ENCODE measurements around the gene MDH2. TPM values are rescaled to one million over a fixed set of nuclear protein-coding genes. Genes with fewer than 3 reads are reported as not detected.

The MDH2 gene
- total and polyA plus RNA-seq, 2 of the 8 experiments (the other 6 are each of a cell fraction or from before 2014, with no cell fraction given) = 203 to 254 TPM

- peaks cover 0 to 10% of the 10 kb centered on the region in 2 experiments for H4K20me1 ChIP-seq (replicated peaks in 1 of 2; ENCODE audit: control insufficient read depth in 1 of 2, insufficient read depth in 2 of 2, low read length in 2 of 2)
- H2BK120ac ChIP-seq (replicated peaks; ENCODE audit: low read depth, low read length) = no peak overlapping the region
- no peak overlapping the region for H3K4me3 ChIP-seq (ENCODE audit: extremely low read depth in 1 of 4, insufficient read depth in 2 of 4, low read depth in 3 of 4, low read length in 4 of 4)
- no peak overlapping the region for H2AFZ ChIP-seq (ENCODE audit: low read length)
- H3K9me3 ChIP-seq (ENCODE audit: insufficient read depth in 2 of 2, low read depth in 1 of 2, low read length in 1 of 2) = no peaks in the 10 kb centered on the region
- POLR2A ChIA-PET (ENCODE audit: partially characterized antibody) = interaction anchor here (0.6 to 15.6 kb wide), 4 partner anchors 6 to 178 kb away, joined by 3 to 127 read pairs (median 12); partner anchors contain the start of genes MDH2 and STYXL1
- H3K23me2 ChIP-seq (ENCODE audit: low read depth, low read length) = no peaks in the 10 kb centered on the region
- H2BK20ac ChIP-seq (ENCODE audit: low read length) = no peak overlapping the region
- H2BK15ac ChIP-seq (ENCODE audit: low read length) = no peak overlapping the region
- H3K9ac ChIP-seq (replicated peaks in 1 of 4; ENCODE audit: extremely low read depth in 1 of 4, low read depth in 3 of 4, low read length in 3 of 4) = no peak overlapping the region
- CTCF ChIA-PET (ENCODE audit: partially characterized antibody) = interaction anchor here (0.6 to 1.9 kb wide), 3 partner anchors 11 to 196 kb away, joined by 3 to 7 read pairs (median 3); no protein-coding TSS in a partner anchor
- no peaks in the 10 kb centered on the region for H3K4me1 ChIP-seq (replicated peaks in 1 of 4; ENCODE audit: control insufficient read depth in 3 of 4, insufficient read depth in 4 of 4, low read length in 3 of 4)
- no peak overlapping the region for H4K91ac ChIP-seq (replicated peaks; ENCODE audit: insufficient read length, low read length)
- peaks cover 50 to 89% (median 86%) of the 10 kb centered on the region in 4 experiments for H3K36me3 ChIP-seq (ENCODE audit: control insufficient read depth in 2 of 4, insufficient read depth in 4 of 4, low read length in 3 of 4)
- H3K23ac ChIP-seq (ENCODE audit: insufficient read length) = no peak overlapping the region
- no peak for DNase-seq (ENCODE audit: low read depth in 1 of 2, low spot score in 2 of 2)
- WGBS, 2 experiments (ENCODE audit: extremely low coverage in 1 of 2, insufficient coverage in 1 of 2, insufficient read length in 1 of 2, insufficient replicate concordance in 2 of 2, low coverage in 1 of 2, low lambda C conversion rate in 2 of 2, missing lambda C conversion rate in 1 of 2) = 93% methylated on average over 15 of the region's 15 CpGs; no CpG with 5 or more reads in 1 of the 2 experiments
- no peaks in the 10 kb centered on the region for H3K27me3 ChIP-seq (replicated peaks in 1 of 4; ENCODE audit: control insufficient read depth in 3 of 4, extremely low read depth in 1 of 4, insufficient read depth in 3 of 4, low read length in 3 of 4)
- H3K4me2 ChIP-seq (ENCODE audit: insufficient read depth in 1 of 2, low read depth in 2 of 2, low read length in 2 of 2) = no peak overlapping the region
- H2BK5ac ChIP-seq (ENCODE audit: low read depth, low read length) = no peak overlapping the region
- H3K4ac ChIP-seq (replicated peaks; ENCODE audit: insufficient read length, low read depth, low read length) = no peak overlapping the region
- no peak overlapping the region for H3K27ac ChIP-seq (ENCODE audit: low read depth, low read length)
- no peaks in the 10 kb centered on the region for H3K79me2 ChIP-seq (ENCODE audit: control insufficient read depth in 1 of 2, insufficient read depth in 2 of 2, low read length in 2 of 2)
- H3K56ac ChIP-seq (replicated peaks; ENCODE audit: insufficient read length, low read depth, low read length) = no peak overlapping the region
- no peak overlapping the region for H4K5ac ChIP-seq (ENCODE audit: insufficient read length, low read depth, low read length)
- no peak overlapping the region for H3K18ac ChIP-seq (ENCODE audit: extremely low read depth, low read length)
- no peak overlapping the region for H2BK12ac ChIP-seq (ENCODE audit: low read depth, low read length)
- H4K8ac ChIP-seq (ENCODE audit: extremely low read depth, insufficient read depth, low read length) = no peak overlapping the region
- H2AK5ac ChIP-seq (ENCODE audit: low read depth, low read length) = no peak overlapping the region
- no peak overlapping the region for H3K14ac ChIP-seq (ENCODE audit: insufficient read length)
- no peaks in the 10 kb centered on the region for H3K79me1 ChIP-seq (ENCODE audit: low read depth, low read length)
- FAIRE-seq = no peak
- no peak for TF ChIP-seq CHD2 (IDR thresholded peaks at IDR 0.05; ENCODE audit: low read length)
- TF ChIP-seq CTBP2 (IDR thresholded peaks at IDR 0.05; ENCODE audit: borderline replicate concordance, insufficient read depth, insufficient read length, low read length) = no peak
- TF ChIP-seq POLR2AphosphoS5 (IDR thresholded peaks at IDR 0.05; ENCODE audit: low read depth, low read length) = no peak
- TF ChIP-seq HDAC6 (IDR thresholded peaks at IDR 0.05; ENCODE audit: low read depth, low read length) = no peak
- no peak for TF ChIP-seq SAP30 (IDR thresholded peaks at IDR 0.05; ENCODE audit: insufficient read depth, insufficient replicate concordance, low read length)
- no peak for TF ChIP-seq TEAD4 (IDR thresholded peaks at IDR 0.05; ENCODE audit: low read depth, low read length)
- no peak for TF ChIP-seq JUND (IDR thresholded peaks at IDR 0.05; ENCODE audit: low read length)
- no peak for TF ChIP-seq SIRT6 (IDR thresholded peaks at IDR 0.05; ENCODE audit: low read length)
- no peak for TF ChIP-seq FOSL1 (IDR thresholded peaks at IDR 0.05; ENCODE audit: insufficient read depth, low read depth, low read length)
- TF ChIP-seq BCL11A (IDR thresholded peaks at IDR 0.05; ENCODE audit: low read depth in 2 of 2, low read length in 2 of 2) = no peak
- no peak for TF ChIP-seq CHD1 (IDR thresholded peaks at IDR 0.05; ENCODE audit: low read depth, low read length)
- TF ChIP-seq RFX5 (IDR thresholded peaks at IDR 0.05; ENCODE audit: borderline replicate concordance, low read depth, low read length) = no peak
Measured at GRCh38 chr7:76062254-76062653, 14.3 kb downstream of the MDH2 start.
